ENCODE measurements around the gene PTPN6. TPM values are rescaled to one million over a fixed set of nuclear protein-coding genes. Genes with fewer than 3 reads are reported as not detected.

The PTPN6 gene
- total RNA-seq, 1 donor from 2014 or later: 154 TPM

GRCh38 chr12:7004287-7004803 lies 53.2 kb downstream of the PTPN6 start:
- TF ChIP-seq, protein P1, sequence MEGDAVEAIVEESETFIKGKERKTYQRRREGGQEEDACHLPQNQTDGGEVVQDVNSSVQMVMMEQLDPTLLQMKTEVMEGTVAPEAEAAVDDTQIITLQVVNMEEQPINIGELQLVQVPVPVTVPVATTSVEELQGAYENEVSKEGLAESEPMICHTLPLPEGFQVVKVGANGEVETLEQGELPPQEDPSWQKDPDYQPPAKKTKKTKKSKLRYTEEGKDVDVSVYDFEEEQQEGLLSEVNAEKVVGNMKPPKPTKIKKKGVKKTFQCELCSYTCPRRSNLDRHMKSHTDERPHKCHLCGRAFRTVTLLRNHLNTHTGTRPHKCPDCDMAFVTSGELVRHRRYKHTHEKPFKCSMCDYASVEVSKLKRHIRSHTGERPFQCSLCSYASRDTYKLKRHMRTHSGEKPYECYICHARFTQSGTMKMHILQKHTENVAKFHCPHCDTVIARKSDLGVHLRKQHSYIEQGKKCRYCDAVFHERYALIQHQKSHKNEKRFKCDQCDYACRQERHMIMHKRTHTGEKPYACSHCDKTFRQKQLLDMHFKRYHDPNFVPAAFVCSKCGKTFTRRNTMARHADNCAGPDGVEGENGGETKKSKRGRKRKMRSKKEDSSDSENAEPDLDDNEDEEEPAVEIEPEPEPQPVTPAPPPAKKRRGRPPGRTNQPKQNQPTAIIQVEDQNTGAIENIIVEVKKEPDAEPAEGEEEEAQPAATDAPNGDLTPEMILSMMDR (IDR thresholded peaks at IDR 0.05): no peak
- Histone ChIP-seq H3K27ac (no peak overlapping the region), H3K4me1 (peaks cover 19% of the 10 kb centered on the region), H3K9me3 (no peaks in the 10 kb centered on the region), H3K4me3 (no peak overlapping the region), H3K27me3 (no peaks in the 10 kb centered on the region), H3K36me3 (peaks cover 10% of the 10 kb centered on the region)
- DNase-seq (no peak), ATAC-seq (no peak)
- intact Hi-C loops (cut with DNase I): no loop called here

GRCh38 chr12:7004840-7005239 lies 53.7 kb downstream of the PTPN6 start:
- ATAC-seq: no peak
- H3K27me3 ChIP-seq: no peaks in the 10 kb centered on the region
- no peaks in the 10 kb centered on the region for H3K9me3 ChIP-seq
- intact Hi-C loops (cut with DNase I): no loop called here
- DNase-seq: no peak
- H3K36me3 ChIP-seq: peaks cover 7% of the 10 kb centered on the region
- H3K27ac ChIP-seq: peak overlapping the region; percentile 17
- H3K4me3 ChIP-seq: no peak overlapping the region
- peaks cover 18% of the 10 kb centered on the region for H3K4me1 ChIP-seq
- TF ChIP-seq, protein P1 (IDR thresholded peaks at IDR 0.05): no peak

DNA sequence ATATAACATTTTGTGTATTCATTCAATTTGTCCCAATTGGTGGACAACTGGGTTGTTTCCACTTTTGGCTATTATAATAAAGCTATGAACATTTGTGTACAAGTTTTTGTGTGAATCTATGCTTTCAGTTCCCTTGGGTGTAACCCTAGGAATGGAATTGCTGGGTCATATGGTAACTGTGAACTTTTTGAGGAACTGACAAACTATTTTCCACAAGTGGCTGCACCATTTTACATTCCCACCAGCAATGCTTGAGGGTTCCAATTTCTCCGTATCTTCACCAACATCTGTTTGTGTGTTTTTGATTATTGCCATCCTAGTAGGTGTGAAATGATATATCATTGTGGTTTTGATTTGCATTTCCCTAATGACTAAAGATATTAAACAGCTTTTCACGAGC lies 54.2 kb downstream of the PTPN6 start:
- H3K4me3 ChIP-seq: no peak overlapping the region
- H3K9me3 ChIP-seq: no peaks in the 10 kb centered on the region
- peak overlapping the region; percentile 17 for H3K27ac ChIP-seq
- TF ChIP-seq, protein P1 (IDR thresholded peaks at IDR 0.05): no peak
- DNase-seq (no peak), ATAC-seq (peak; percentile 42)
- H3K4me1 ChIP-seq: peaks cover 18% of the 10 kb centered on the region
- no peaks in the 10 kb centered on the region for H3K27me3 ChIP-seq
- intact Hi-C loops (cut with DNase I): no loop called here
- H3K36me3 ChIP-seq: peaks cover 7% of the 10 kb centered on the region

- intact Hi-C loops (cut with DNase I): no loop called here
- Histone ChIP-seq H3K9me3 (no peaks in the 10 kb centered on the region), H3K4me1 (peaks cover 18% of the 10 kb centered on the region), H3K4me3 (no peak overlapping the region), H3K36me3 (peaks cover 11% of the 10 kb centered on the region), H3K27me3 (no peaks in the 10 kb centered on the region), H3K27ac (no peak overlapping the region)
- DNase-seq (no peak), ATAC-seq (no peak)
- TF ChIP-seq, protein P1 (IDR thresholded peaks at IDR 0.05): no peak
Observed at GRCh38 chr12:7006639-7007038, 55.5 kb downstream of the PTPN6 start.

DNA sequence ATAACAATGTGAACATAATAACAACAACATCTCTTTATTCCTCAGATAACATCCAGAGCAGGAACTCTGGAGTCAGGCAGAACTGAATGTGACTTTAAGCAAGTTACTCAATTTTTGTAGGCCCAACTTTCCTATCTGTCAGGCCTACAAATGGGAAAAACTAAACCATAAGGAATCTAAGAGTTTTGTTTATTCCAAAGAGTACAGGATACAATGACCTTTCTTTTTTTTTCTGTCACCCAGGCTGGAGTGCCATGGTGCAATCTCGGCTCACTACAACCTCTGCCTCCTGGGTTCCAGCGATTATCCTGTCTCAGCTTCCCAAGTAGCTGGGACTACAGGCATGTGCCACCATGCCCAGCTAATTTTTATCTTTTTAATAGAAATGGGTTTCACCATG lies 57.7 kb downstream of the PTPN6 start:
- no peak for DNase-seq
- intact Hi-C loops (cut with DNase I): no loop called here
- peaks cover 22% of the 10 kb centered on the region for H3K36me3 ChIP-seq
- H3K9me3 ChIP-seq: no peaks in the 10 kb centered on the region
- H3K27ac ChIP-seq: peak overlapping the region; percentile 40
- no peak for ATAC-seq
- H3K4me3 ChIP-seq: no peak overlapping the region
- H3K4me1 ChIP-seq: peaks cover 18% of the 10 kb centered on the region
- TF ChIP-seq, protein P1 (IDR thresholded peaks at IDR 0.05): no peak
- H3K27me3 ChIP-seq: no peaks in the 10 kb centered on the region

GRCh38 chr12:7009512-7009911 lies 58.4 kb downstream of the PTPN6 start:
- Histone ChIP-seq H3K27me3 (no peaks in the 10 kb centered on the region), H3K4me3 (no peak overlapping the region), H3K36me3 (peaks cover 22% of the 10 kb centered on the region), H3K4me1 (peaks cover 18% of the 10 kb centered on the region), H3K27ac (no peak overlapping the region), H3K9me3 (no peaks in the 10 kb centered on the region)
- ATAC-seq (no peak), DNase-seq (no peak)
- TF ChIP-seq, protein P1 (IDR thresholded peaks at IDR 0.05): no peak
- intact Hi-C loops (cut with DNase I): no loop called here
